Erythroblast (primary cell): ENCODE results near the gene CLTCL1.

Experiments
- DNase-seq, 2 experiments: peaks; one replicate each; lab custom pipeline; 2025; lab: John Stamatoyannopoulos, UW
- GATA1 ChIP-seq: IDR thresholded peaks from 2 replicates; pipeline ENCODE4 v1.6.1; 2011; ENCODE audit warnings: low read depth, mild to moderate bottlenecking, control low read depth, low read length, moderate library complexity
- POLR2A ChIP-seq: IDR thresholded peaks from 2 replicates; pipeline ENCODE4 v1.6.1; 2011; ENCODE audit warnings: mild to moderate bottlenecking, low read length

Gene CLTCL1

GRCh38 chr22:19195796-19196731, 95.5 kb downstream of the CLTCL1 start:
- no peak for DNase-seq
- TF ChIP-seq GATA1 (no peak), POLR2A (no peak)

DNA sequence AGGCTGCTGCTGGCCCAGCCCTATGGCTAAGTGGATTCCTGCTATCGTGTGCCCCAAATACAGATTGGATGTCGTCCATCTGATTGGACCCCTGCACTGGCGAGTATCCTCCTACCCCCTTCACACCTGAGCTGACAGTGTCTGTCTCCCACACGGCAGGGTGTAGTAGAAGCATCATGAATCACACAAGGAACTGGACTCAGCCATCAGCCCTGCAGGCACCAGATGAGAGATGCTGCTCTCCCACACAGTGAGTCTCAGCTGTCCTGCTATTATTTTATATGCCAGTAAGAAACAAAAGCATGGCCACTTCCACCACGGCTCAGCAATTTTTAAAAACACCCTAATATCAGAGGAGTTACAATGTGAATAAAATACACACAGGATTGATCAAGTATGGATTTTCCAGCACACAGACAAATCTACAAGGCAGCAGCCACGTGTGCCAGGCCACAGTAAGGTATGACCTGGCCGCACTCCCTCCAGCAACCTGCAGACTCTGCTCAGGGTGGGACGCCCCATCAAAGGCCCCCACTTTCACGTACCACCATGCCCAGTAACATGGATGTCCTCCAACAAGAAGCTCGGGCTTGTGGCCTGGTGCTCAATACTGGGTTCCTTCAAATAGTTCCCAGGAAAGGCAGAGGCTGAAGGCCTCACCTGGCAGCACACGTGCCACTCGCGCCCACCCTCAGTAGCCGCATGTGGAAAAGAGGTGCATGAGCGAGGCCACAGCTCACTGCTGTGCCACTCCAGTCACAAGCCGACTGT, 96.6 kb downstream of the CLTCL1 start:
- TF ChIP-seq GATA1 (no peak), POLR2A (no peak)

DNA sequence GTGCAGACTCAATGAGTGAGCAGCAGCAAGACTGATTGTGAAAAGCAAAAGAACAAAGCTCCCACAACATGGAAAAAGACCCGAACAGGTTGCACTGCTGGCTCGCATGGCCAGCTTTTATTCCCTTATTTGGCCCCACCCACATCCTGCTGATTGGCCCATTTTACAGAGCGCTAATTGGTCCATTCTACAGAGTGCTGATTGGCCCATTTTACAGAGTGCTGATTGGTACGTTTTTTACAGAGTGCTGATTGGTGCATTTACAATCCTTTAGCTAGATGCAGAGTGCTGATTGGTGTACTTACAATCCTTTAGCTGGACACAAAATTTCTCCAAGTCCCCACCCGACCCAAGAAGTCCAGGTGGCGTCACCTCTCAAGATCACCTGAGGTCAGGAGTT, 97.6 kb downstream of the CLTCL1 start:
- peak in 1 of 2 experiments; percentile 27 for DNase-seq
- TF ChIP-seq GATA1 (no peak), POLR2A (no peak)

More for the DNA sequence above, 96.6 kb downstream of the CLTCL1 start:
- DNase-seq: no peak

DNA sequence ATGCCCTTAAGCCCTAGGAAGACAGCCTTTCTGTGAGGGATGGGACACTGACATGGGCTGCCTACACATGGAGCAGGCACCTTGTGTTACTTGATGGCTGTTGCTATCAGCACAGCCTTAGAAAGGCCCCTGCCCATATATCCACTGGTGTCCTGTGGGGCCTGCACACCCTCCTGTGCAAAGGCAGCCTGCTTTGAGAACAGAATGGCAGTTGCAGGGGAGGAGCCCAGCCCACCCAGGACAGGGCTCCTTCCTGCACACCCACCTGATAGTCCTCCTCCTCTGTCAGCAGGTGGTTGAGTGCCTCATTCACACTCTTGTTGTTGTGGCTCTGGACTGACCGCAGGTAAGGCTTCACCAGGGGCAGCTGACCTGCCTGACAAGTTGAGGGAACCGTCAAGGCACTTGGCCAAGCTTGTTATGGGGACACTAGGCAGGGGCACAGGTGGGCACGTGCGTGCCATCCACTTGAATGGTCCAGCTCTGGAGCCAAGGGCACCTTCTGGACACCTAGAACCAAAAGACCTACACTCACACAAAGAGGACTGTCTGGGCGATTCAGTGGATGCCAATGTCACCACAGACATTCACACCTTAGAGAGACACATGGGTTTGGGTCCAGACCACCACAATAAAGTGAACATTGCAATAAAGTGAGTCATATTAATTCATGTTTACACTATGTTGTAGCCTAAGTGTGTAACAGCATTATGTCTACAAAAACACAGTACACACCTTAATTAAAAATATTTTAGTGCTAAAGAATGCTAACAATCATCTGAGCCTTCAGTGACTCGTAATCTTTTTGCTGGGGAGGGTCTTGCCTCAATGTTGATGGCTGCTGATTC, 103.6 kb downstream of the CLTCL1 start:
- TF ChIP-seq GATA1 (no peak), POLR2A (no peak)
- DNase-seq: no peak

GRCh38 chr22:19184276-19184997, 107.1 kb downstream of the CLTCL1 start:
- no peak for DNase-seq
- TF ChIP-seq GATA1 (no peak), POLR2A (no peak)

GRCh38 chr22:19183216-19183615, 108.3 kb downstream of the CLTCL1 start:
- no peak for DNase-seq
- TF ChIP-seq GATA1: no peak
- TF ChIP-seq POLR2A: no peak

DNA sequence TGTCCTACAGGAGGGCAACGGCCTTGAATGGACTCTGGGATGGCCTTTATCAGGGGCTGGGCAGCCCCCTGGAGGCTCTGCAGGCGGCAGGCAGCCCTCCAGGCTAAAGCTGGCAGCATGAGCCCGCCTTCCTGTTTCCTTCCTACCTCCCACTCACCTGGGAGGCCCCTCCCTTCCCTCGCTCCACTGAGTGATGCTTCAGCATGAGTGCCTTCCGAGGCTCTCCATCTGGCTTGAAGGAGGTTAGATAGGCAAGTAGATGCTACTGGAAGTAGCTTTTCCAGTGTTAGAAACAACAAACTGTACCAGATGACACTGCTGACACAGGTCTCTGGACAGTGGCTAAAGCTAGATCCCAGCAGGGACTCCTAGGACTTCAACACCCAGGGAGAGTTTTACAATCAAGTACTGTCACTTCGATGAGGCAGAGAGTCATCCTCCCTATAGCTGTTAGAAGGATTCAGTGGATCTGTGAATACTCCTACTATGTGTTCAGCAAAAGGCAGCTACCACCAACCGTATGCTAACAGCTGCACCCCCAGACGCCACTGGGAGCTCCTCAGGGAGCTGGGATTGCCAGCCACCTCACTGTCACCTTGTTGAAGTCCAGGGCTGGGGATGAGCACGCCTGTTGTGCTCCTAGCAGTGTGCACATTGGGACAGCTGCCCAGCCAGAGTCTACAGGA, 108.9 kb downstream of the CLTCL1 start:
- DNase-seq: no peak
- TF ChIP-seq GATA1: no peak
- no peak for TF ChIP-seq POLR2A

GRCh38 chr22:19181786-19182471, 109.6 kb downstream of the CLTCL1 start:
- TF ChIP-seq POLR2A (no peak), GATA1 (no peak)
- no peak for DNase-seq

GRCh38 chr22:19180740-19181410, 110.6 kb downstream of the CLTCL1 start:
- DNase-seq: no peak
- TF ChIP-seq POLR2A (no peak), GATA1 (no peak)

GRCh38 chr22:19180234-19180633, 111.3 kb downstream of the CLTCL1 start:
- no peak for DNase-seq
- TF ChIP-seq POLR2A: no peak
- TF ChIP-seq GATA1: no peak

DNA sequence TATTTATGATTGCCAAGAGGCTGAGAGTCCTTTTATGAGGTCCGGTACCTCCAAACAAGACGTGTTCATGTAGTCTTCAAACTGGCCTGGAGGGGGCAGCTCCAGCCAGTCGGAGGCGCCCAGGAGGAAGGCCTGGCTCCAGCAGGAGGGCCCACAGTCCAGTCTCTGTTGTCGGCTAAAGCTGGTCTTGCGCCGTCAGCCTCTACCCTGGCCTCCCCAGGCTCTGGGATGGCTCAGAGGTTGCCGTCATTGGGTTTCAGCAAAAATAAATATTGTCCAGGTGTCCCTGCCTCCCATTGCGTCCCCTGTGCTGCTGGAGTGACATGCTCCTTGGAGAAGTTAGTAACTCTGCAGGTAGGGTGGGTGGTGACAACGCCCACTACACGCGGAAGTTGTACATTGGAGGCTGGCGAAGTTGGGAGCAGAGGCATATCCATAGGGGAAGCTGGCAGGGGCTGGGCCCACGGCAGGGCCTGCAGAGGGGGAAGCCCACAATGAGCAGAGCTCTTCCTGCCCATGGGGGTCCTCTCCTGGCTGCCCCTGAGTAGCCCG, 111.9 kb downstream of the CLTCL1 start:
- peak; percentile 84 to 85 for DNase-seq
- TF ChIP-seq POLR2A: no peak
- no peak for TF ChIP-seq GATA1
